ENCODE results near the gene GDPGP1.
"Not testable (repeated sequence)": the region's sequence is repeated elsewhere in the genome, so short reads cannot be mapped to it uniquely, and the experiment has no call there.

GDPGP1 gene

GRCh38 chr15:90234096-90234988, at the start of gene GDPGP1:
GDPGP1 (plus strand) TSS chr15:90234209; CDS start chr15:90240909, 6,700 bp downstream.
- no peak for DNase-seq (ENCODE audit: low read depth)

DNA sequence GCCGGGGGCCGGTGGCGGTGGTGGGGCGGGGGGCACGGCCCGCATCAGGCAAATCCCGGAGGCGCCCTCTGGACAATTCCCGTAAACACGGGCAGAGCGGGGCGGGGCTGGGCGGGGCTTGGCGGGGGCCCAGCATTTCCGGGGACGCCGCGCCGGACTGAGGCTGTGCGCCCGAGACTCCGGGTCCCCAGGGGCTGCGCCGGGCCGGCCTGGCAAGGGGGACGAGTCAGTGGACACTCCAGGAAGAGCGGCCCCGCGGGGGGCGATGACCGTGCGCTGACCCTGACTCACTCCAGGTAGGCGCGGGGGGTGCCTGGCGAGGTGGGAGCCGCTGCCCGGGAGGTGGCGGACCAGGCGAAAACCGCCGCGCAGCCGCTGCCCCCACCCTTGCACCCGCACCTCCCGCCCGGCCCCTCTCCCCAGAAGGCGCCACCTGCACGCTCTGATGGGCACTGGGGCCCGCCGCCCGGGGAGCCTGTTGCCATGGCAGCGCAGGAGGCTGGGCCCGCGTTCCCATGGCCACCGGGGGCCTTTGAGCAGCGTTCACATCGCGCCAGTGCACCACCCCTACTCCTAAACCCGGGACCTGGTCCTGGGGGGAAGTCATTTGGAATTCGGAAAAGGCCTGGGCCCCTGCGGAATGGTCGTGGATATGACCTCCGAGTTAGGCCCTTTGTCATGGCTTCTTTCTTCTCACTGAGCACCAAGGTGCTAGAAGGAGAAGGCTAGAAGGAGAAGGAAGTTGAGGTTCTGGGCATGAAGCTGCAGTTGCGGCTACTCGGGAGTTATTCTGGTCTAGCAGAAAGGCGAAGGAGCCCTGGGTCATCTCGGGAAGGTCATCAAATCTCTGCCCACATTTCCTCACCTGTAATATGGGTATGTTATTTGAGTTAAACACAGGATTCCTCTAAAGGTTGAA, 49.0 kb upstream of the GDPGP1 start:
- DNase-seq (ENCODE audit: low read depth): peak; percentile 14

DNA sequence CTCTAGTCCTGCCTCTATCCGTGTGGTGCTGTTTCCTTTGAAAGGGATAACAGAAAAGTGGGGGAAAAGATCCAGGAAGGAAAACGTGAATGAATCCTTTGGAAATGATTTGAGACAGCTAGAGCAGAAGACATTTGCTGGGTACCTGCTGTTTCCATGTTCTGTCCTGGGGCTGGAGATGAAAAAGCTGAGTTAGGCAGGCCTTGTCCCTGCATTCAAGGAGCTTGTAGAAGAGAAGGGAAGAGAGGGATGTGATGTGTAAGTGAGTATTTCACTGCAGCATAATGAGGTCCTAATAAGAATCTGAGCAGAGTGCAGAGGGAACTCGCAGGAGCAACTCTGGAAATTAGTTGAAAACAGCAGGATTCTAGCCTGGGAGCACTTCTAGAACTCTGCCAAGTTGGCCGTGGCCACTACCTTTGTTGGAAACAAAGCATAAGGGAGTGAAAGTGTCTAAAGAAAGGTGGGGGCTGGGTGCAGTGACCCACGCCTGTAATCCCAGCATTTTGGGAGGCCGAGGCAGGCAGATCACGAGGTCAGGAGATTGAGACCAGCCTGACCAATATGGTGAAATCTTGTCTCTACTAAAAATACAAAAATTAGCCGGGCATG, 46.6 kb upstream of the GDPGP1 start:
- DNase-seq (ENCODE audit: low read depth): no peak

DNA sequence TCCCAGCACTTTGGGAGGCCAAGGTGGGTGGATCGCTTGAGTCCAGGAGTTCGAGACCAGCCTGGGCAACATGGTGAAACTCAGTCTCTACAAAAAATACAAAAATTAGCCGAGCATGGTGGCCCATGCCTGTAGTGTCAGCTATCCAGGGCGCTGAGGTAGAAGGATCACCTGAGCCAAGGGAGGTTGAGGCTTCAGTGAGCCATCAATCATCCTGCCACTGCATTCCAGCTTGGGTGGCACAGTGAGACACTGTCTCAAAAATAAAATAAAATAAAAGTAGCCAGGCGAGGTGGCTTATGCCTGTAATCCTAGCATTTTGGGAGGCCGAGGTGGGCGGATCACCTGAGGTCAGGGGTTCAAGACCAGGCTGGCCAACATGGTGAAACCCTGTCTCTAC, 45.9 kb upstream of the GDPGP1 start:
- DNase-seq (ENCODE audit: low read depth): not testable (repeated sequence)

- no peak for DNase-seq (ENCODE audit: low read depth)
These were observed 44.9 kb upstream of the GDPGP1 start for GRCh38 chr15:90188914-90189748.

GRCh38 chr15:90189781-90190467, 44.1 kb upstream of the GDPGP1 start:
- DNase-seq (ENCODE audit: low read depth): no peak

DNA sequence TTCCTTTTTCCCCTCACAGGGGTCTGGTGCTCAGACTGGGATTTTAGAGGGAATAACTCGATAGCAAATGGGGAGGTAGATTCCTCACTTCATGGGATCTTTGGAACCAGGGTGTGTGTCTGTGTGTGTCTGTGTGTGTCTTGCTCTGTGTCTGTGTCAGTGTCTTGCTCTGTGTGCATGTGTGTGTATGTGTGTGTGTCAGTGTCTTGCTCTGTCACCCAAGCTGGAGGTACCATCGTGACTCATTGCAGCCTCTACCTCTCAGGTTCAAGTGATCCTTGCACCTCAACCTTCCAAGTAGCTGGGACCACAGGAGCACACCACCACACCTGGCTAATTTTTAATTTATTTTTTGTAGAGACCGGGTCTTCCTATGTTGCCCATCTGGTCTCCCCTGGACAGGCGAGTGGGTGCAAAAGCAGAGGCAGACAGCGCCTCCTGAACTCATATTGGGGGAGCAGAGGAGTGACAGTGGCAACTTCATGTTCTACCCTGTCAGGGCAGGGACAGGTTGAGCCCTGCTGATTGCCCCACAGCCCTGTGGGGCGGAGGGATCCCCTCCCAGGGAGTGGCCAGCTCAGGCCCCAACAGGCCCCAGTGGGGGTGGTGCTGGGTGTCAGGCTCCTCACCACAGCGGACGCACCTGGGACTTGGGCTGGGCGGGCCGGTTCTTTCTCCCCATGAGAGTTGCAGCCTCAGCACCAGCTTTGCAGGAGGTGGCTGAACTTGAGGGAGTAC, 43.2 kb upstream of the GDPGP1 start:
- DNase-seq (ENCODE audit: low read depth): no peak

DNA sequence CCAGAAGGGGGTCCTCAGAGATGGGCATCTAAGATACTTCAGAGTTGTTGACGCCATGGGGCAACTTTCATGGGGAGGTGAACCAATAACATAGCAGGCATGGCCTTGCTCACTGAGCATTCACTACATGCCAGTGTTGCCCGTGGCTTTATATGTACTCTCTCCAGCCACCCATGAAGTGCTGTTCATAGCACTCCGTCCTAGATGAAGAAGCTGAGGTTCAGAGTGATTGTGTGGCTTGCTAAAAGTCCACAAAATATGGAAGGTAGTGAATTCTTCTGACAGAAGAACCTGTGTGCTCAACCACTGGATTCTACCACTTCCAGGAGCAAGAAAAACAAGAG, 42.7 kb upstream of the GDPGP1 start:
- no peak for DNase-seq (ENCODE audit: low read depth)

- no peak for DNase-seq (ENCODE audit: low read depth)
These were observed 42.1 kb upstream of the GDPGP1 start for GRCh38 chr15:90191794-90192509.

DNA sequence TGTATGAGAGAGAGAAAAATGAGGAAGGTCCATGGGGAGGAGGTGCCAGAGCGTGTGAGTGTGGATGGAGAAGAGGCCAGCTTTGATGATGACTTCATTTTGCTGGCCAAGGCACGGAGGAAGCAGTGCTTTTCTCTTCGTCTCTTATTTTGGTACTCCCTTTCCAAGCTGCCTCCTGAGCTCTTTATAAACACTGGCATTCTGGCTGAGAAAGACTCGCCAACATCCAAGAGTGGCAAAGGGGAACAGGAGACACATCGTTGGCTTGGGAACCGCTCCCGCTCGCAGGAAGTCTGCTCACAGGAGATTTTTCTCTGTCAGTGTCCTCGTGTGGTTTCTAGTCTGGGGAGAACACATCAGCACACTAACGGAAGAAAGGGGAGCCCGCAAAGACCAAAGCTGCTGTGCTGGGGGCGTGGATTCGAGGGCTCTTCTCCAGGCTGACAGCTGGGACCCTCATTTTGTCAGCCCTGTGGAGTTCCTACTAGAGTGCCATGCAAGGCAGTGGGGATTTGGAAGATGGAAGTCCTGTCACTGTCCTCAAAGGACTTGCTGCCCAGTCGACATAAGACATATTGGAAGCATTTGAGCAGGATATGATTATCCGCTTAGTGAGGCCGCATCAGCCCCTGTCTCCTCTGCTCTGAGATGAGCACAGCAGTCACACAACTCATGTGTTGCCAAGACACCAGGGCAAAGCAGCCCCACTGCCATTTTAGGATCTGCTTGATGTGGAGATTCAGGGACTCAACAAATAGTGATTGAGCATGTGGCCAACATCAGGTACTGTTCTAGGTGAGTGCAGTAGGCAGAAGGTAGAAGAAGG, 40.8 kb upstream of the GDPGP1 start:
- DNase-seq (ENCODE audit: low read depth): no peak

- DNase-seq (ENCODE audit: low read depth): no peak
These were observed 39.4 kb upstream of the GDPGP1 start for GRCh38 chr15:90194655-90195054.

DNA sequence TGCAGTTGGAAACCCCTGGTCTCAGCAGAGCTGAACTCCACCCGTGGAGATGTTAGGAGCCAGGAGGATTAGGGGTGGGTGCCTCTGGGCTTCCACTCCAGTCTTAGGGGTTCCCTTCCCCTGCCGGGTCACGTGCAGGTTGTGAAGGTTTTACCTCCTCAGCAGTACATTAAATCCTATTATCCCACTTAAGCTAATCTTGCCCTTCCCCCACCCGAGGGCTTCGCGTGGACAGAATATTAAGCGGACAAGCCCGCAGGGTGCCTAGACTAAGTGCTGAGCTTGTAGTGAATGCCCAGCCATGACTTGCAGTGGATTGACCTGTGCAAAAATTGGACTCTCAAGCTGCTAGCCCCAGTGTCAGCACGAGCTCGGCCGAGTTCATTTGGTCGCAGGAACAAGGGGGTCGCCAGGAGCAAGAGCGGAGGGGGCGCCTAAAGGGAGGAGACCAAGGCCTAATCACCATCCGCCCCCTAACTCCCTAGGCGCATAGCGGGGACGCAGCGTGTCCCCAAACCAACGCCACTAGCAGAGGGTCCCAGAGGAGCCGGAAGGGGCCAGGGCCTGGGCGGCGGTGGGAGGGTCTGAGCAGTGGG, 33.4 kb upstream of the GDPGP1 start:
- no peak for DNase-seq (ENCODE audit: low read depth)

DNA sequence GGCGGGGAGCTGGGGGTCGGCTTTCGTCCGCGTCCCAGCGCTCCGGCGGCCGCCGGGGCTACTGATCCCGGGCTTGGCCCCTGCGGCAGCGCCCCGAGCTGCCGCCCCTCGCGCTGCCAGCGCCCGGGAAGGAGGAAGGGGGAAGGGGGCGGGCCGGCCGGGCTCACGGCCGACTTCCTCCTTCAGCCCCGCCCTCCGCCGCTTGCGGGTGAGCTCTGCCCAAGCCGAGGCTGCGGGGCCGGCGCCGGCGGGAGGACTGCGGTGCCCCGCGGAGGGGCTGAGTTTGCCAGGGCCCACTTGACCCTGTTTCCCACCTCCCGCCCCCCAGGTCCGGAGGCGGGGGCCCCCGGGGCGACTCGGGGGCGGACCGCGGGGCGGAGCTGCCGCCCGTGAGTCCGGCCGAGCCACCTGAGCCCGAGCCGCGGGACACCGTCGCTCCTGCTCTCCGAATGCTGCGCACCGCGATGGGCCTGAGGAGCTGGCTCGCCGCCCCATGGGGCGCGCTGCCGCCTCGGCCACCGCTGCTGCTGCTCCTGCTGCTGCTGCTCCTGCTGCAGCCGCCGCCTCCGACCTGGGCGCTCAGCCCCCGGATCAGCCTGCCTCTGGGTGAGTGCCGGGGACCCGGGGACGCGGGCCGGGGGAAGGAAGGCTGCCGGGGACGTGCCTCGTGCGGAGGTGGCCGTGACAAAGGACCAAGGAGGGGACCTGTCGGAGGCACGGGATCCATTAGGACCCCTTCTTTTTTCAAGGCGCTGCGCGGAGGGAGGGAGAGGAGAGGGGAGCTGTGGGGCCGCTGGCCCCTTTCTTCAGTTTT, 32.7 kb upstream of the GDPGP1 start, which contains the start of gene SEMA4B:
TSS of gene SEMA4B (plus strand) at position 201 of the 814 bp plus-strand sequence. CDS start at position 450, 249 bp downstream.
- peak; percentile 51 for DNase-seq (ENCODE audit: low read depth)

GRCh38 chr15:90201944-90202375, 32.0 kb upstream of the GDPGP1 start:
- DNase-seq (ENCODE audit: low read depth): no peak

DNA sequence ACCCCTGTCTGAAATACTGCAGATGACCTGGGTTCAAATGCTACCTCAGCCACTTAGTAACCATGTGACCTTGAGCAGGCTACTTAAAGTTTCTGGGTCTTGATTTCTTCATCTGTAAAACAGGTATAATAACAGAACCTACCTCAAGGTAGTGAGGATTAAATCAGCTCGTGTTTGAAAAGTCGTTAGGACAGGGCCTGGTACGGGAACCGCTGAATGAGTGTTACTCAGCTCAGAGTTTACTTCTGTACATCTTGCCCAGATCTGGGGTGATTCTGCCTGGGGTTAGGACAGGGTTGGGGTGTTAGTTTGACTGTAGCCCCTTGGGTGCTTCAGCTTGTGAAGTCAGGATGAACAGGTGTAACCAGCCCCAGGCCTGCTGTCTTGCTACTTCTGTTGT, 31.1 kb upstream of the GDPGP1 start:
- DNase-seq (ENCODE audit: low read depth): no peak

GRCh38 chr15:90203473-90203872, 30.5 kb upstream of the GDPGP1 start:
- DNase-seq (ENCODE audit: low read depth): no peak

DNA sequence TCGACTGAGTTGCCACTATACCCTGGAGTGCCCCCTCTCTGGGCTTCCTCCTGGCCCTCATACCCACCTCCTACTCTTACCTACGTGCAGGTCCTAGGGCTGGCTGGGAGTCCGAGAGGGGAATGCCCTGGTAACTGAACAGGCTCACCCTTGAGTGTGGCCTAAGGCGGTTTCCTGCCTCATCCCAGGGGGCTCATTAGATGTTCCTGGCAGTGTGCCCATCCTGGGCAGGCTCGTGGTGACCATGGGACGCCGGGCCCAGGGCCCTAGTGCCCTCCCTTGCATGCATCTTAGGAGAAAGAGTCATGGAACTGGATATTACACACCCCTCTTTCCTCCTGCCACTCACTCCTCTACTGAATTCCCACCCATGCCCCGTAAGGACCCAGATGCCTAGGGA, 30.1 kb upstream of the GDPGP1 start:
- no peak for DNase-seq (ENCODE audit: low read depth)

Measured in stimulated activated CD8-positive, alpha-beta memory T cell treated with anti-CD3 and anti-CD28 coated beads, Interleukin-12 subunit alpha, Interleukin-12 subunit beta, amount 100 ng/mL, for 1 hour (primary cell).